Measurements from ENCODE around the gene NXPH4.

GRCh38 chr12:57260366-57260765 lies 43.8 kb downstream of the NXPH4 start:
- no peak for TF ChIP-seq CTCF (IDR thresholded peaks at IDR 0.05)
- TF ChIP-seq EZH2 (IDR thresholded peaks at IDR 0.05; ENCODE audit: borderline replicate concordance, insufficient read depth, low read depth, low read length, poor library complexity, severe bottlenecking): no peak

All from B cell (primary cell).